ENCODE results near the gene TMEM14B.
"Not testable (repeated sequence)": the region's sequence is repeated elsewhere in the genome, so short reads cannot be mapped to it uniquely, and the experiment has no call there.

TMEM14B gene

DNA sequence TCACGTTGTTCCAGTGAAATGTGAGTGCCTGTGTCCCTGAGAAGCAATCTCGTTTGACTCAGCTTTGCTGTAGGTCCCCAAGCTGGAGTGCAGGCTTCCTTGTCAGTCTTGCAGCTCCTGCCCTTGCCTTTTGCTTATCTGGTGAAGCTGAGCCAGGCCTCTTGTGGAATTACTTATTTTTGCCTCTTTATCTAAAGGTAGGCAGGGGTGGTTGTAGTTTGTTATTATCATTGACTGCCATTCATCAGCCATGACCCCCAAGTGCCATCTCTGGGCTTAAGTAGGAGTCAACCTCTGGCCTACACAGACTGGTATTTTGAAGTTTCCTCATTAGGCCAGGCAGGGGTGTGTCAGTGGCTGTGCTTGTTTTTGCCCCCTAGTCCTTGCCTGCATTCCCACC lies 2.1 kb downstream of the TMEM14B start:
- Histone ChIP-seq H3K4me1 (ENCODE audit: control insufficient read depth in 1 of 2, insufficient read depth in 2 of 2, low read length in 2 of 2) (peaks cover 10 to 21% of the 10 kb centered on the region in 2 donors), H3K36me3 (ENCODE audit: control insufficient read depth in 1 of 2, insufficient read depth in 2 of 2, low read length in 2 of 2) (peaks cover 14 to 19% of the 10 kb centered on the region in 2 donors), H3K9me3 (ENCODE audit: control insufficient read depth in 1 of 2, low read length in 2 of 2) (no peaks in the 10 kb centered on the region), H3K4me3 (ENCODE audit: low read depth in 1 of 2, low read length in 2 of 2) (no peak overlapping the region), H3K27me3 (ENCODE audit: low read depth, low read length) (no peaks in the 10 kb centered on the region), H3K27ac (ENCODE audit: low read length) (no peak overlapping the region)

DNA sequence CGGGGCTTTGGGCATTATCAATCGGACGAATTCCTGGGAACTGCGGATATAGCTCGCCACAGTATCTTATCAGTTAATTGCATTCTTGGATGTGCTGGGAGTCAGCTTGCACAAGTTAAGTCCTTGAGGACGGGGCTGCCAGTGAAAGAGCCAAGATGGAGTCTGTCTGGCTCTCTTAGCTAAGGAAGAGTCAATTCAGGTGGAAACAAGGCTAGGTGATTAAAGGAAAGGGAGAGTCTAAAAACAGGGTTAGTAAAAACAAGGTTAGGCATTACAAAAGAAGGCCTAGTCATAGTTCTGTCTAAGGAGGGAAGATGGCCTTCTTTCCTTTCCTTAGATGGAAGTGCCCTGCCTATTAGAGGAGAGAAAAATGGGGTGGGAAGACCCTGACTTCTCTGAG lies 3.0 kb downstream of the TMEM14B start:
- Histone ChIP-seq H3K4me1 (ENCODE audit: control insufficient read depth in 1 of 2, insufficient read depth in 2 of 2, low read length in 2 of 2) (peaks cover 10 to 21% of the 10 kb centered on the region in 2 donors), H3K36me3 (ENCODE audit: control insufficient read depth in 1 of 2, insufficient read depth in 2 of 2, low read length in 2 of 2) (peaks cover 15 to 27% of the 10 kb centered on the region in 2 donors)
- not testable (repeated sequence) for H3K27ac ChIP-seq (ENCODE audit: low read length); H3K4me3 ChIP-seq (ENCODE audit: low read depth in 1 of 2, low read length in 2 of 2); H3K27me3 ChIP-seq (ENCODE audit: low read depth, low read length); H3K9me3 ChIP-seq (ENCODE audit: control insufficient read depth in 1 of 2, low read length in 2 of 2)

DNA sequence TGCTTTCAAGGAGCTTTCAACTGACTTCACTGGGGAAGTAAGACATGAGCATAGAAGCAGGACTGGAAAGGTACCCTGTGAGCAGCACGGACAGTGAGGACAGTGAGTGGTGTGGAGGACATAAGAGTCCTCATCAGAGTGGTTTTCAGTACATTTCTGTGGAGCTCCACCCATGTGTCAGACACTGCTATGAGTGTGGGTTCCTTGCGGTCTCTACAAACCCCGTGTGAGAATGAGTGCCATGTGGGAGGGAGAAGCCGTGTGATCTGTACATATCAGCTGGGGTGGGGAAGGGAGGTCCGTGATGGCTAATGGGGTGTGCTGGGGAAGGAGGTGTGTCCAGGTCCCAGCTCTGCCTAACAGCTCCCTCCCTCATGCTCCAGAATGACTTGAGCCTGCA lies 4.2 kb downstream of the TMEM14B start:
- not testable (repeated sequence) for H3K27me3 ChIP-seq (ENCODE audit: low read depth, low read length); H3K4me3 ChIP-seq (ENCODE audit: low read depth in 1 of 2, low read length in 2 of 2); H3K27ac ChIP-seq (ENCODE audit: low read length); H3K9me3 ChIP-seq (ENCODE audit: control insufficient read depth in 1 of 2, low read length in 2 of 2)
- Histone ChIP-seq H3K4me1 (ENCODE audit: control insufficient read depth in 1 of 2, insufficient read depth in 2 of 2, low read length in 2 of 2) (peaks cover 9 to 21% of the 10 kb centered on the region in 2 donors), H3K36me3 (ENCODE audit: control insufficient read depth in 1 of 2, insufficient read depth in 2 of 2, low read length in 2 of 2) (peaks cover 22 to 36% of the 10 kb centered on the region in 2 donors)

DNA sequence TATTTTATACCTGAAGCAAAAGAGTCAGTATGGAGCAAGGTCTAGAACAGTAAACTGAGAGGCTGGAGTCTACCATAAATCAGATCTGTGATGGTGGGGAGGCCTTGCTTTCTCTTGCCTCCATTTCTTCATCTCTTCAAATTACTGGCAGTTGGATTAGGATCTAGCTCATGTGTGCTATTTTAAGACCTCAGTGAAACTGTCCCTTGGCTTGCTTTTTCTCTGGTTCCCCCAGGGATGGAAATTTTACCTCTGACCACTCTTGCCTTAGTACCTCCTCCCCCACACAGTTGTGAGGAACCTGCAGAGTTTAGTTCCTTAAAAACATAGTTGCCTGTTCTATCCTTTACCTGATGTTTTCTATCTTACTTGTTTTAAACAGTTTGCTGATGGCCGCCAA lies 8.5 kb downstream of the TMEM14B start:
- Histone ChIP-seq H3K36me3 (ENCODE audit: control insufficient read depth in 1 of 2, insufficient read depth in 2 of 2, low read length in 2 of 2) (peaks cover 22 to 40% of the 10 kb centered on the region in 2 donors), H3K27ac (ENCODE audit: low read length) (no peak overlapping the region), H3K27me3 (ENCODE audit: low read depth, low read length) (no peaks in the 10 kb centered on the region)

DNA sequence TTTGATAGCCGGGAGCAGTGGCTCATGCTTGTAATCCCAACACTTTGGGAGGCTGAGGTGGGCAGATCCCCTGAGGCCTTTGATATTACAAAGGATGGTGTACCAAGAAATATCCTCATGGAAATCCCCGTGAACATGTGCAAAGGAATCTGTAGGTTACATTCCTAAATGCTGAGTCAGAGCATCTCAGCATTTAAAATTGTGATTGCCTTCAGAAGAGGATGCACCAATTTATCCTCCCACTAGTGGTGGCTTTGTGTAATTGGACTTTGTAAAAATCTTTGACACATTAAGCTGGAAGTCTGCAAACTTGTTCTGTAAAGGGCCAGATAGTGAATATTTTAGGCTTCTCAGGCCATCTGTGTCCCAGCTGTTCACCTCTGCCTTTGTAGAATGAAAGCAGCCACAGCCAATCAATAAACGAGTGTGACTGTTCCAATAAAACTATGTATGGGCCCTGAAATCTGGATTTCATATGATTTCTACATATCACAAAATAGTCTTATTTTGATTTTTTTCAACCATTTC lies 11.8 kb downstream of the TMEM14B start:
- H3K27ac ChIP-seq (ENCODE audit: low read length), result no peak overlapping the region
- peaks cover 12 to 24% of the 10 kb centered on the region in 2 donors for H3K36me3 ChIP-seq (ENCODE audit: control insufficient read depth in 1 of 2, insufficient read depth in 2 of 2, low read length in 2 of 2)

More for the DNA sequence above, 8.5 kb downstream of the TMEM14B start:
- H3K9me3 ChIP-seq (ENCODE audit: control insufficient read depth in 1 of 2, low read length in 2 of 2), result no peaks in the 10 kb centered on the region
- peaks cover 0 to 4% of the 10 kb centered on the region in 2 donors for H3K4me1 ChIP-seq (ENCODE audit: control insufficient read depth in 1 of 2, insufficient read depth in 2 of 2, low read length in 2 of 2)
- no peak overlapping the region for H3K4me3 ChIP-seq (ENCODE audit: low read depth in 1 of 2, low read length in 2 of 2)

DNA sequence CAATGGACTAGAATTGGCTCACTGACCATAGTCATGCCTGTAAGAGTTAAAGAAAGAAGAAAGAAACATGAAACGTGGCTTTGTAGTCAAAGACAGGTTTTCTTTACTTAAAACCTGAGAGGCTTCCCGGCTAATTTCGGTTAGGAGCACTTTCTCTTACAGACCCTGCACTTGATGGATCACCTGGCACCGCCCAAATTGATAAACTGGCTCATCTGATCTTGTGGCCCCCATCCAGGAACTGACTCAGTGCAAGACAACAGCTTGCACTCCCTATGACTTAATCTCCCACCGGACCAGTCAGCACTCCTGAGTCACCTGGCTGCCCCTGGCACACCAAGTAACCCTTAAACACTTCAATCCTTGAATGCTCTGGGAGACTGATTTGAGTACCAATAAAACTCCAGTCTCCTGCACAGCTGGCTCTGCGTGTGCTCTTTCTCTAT lies 12.3 kb downstream of the TMEM14B start:
- no peaks in the 10 kb centered on the region for H3K27me3 ChIP-seq (ENCODE audit: low read depth, low read length)
- no peak overlapping the region for H3K27ac ChIP-seq (ENCODE audit: low read length)
- H3K4me1 ChIP-seq (ENCODE audit: control insufficient read depth in 1 of 2, insufficient read depth in 2 of 2, low read length in 2 of 2), result peaks cover 0 to 4% of the 10 kb centered on the region in 2 donors
- no peaks in the 10 kb centered on the region for H3K9me3 ChIP-seq (ENCODE audit: control insufficient read depth in 1 of 2, low read length in 2 of 2)
- no peak overlapping the region for H3K4me3 ChIP-seq (ENCODE audit: low read depth in 1 of 2, low read length in 2 of 2)
- H3K36me3 ChIP-seq (ENCODE audit: control insufficient read depth in 1 of 2, insufficient read depth in 2 of 2, low read length in 2 of 2), result peaks cover 7 to 19% of the 10 kb centered on the region in 2 donors

More for the DNA sequence above, 11.8 kb downstream of the TMEM14B start:
- no peaks in the 10 kb centered on the region for H3K27me3 ChIP-seq (ENCODE audit: low read depth, low read length)
- no peak overlapping the region for H3K4me3 ChIP-seq (ENCODE audit: low read depth in 1 of 2, low read length in 2 of 2)
- H3K4me1 ChIP-seq (ENCODE audit: control insufficient read depth in 1 of 2, insufficient read depth in 2 of 2, low read length in 2 of 2), result peaks cover 0 to 4% of the 10 kb centered on the region in 2 donors
- H3K9me3 ChIP-seq (ENCODE audit: control insufficient read depth in 1 of 2, low read length in 2 of 2), result no peaks in the 10 kb centered on the region

DNA sequence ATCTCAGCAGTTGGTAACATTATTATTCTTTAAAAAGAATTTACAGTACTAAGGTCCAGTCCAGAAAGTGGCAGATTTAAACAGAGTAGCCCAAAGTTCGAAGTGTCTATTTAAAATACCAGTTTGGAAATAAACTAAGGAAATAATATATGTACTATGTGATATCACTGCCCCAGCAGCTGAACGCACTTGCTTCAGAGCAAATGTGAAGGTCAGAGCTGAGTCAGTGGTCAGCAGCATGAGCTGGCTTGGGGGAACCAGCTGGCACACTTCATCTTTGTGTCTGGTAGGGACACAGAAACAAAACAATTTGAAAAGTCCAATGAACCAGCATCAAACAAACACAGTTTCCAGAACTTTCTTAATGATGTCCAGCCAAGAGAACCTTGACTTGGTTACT lies 15.4 kb downstream of the TMEM14B start:
- Histone ChIP-seq H3K27ac (ENCODE audit: low read length) (no peak overlapping the region), H3K4me3 (ENCODE audit: low read depth in 1 of 2, low read length in 2 of 2) (no peak overlapping the region), H3K36me3 (ENCODE audit: control insufficient read depth in 1 of 2, insufficient read depth in 2 of 2, low read length in 2 of 2) (peaks cover 0 to 3% of the 10 kb centered on the region in 2 donors), H3K4me1 (ENCODE audit: control insufficient read depth in 1 of 2, insufficient read depth in 2 of 2, low read length in 2 of 2) (peaks cover 0 to 4% of the 10 kb centered on the region in 2 donors), H3K27me3 (ENCODE audit: low read depth, low read length) (no peaks in the 10 kb centered on the region), H3K9me3 (ENCODE audit: control insufficient read depth in 1 of 2, low read length in 2 of 2) (no peaks in the 10 kb centered on the region)

DNA sequence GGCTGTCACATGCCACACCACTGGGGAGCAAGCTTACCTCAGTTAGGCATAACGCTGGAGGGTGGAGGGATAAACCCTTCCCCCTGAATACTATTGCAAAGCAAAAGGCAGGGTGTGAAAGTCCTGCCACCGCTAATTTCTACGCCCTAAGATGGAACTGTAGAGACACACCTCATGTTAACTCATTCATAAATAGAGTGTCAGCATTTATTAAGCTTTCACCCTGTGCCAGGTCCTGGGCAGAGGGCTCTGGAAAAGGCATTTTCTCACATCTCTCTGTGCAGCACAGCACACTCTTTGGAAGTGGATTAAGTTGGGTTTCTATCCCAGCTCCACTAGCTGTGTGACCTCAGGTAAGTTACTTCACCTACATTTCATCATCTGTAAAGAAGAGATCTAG lies 21.8 kb downstream of the TMEM14B start:
- Histone ChIP-seq H3K36me3 (ENCODE audit: control insufficient read depth in 1 of 2, insufficient read depth in 2 of 2, low read length in 2 of 2) (peaks cover 8 to 22% of the 10 kb centered on the region in 2 donors), H3K4me1 (ENCODE audit: control insufficient read depth in 1 of 2, insufficient read depth in 2 of 2, low read length in 2 of 2) (no peaks in the 10 kb centered on the region), H3K27ac (ENCODE audit: low read length) (no peak overlapping the region), H3K4me3 (ENCODE audit: low read depth in 1 of 2, low read length in 2 of 2) (no peak overlapping the region), H3K9me3 (ENCODE audit: control insufficient read depth in 1 of 2, low read length in 2 of 2) (no peaks in the 10 kb centered on the region), H3K27me3 (ENCODE audit: low read depth, low read length) (no peaks in the 10 kb centered on the region)

DNA sequence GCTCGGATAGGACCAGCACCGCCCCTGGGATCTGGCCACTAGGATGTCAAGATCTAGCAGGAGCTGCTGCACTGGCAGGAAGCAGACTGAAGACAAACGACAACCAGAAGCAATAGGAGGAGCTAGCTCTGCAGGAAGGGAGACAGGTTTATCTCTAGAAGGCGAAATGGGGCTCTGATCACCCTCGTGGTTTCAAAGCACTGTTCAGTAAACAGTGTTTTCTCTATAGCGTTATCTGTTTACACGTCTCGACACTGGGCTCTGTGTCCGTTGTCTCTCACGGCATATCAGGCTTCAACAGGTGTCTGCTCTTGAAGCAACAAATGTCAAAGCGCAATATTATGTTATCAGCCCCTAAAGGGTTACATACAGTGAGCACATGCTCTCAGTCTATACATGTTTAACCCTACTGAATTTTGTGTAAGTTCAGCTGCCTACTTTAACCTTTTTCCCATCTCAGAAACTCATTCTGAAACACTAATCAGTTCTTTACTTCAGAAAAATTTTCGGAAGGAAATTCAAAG lies 23.8 kb downstream of the TMEM14B start:
- Histone ChIP-seq H3K27ac (ENCODE audit: low read length) (no peak overlapping the region), H3K4me3 (ENCODE audit: low read depth in 1 of 2, low read length in 2 of 2) (no peak overlapping the region), H3K9me3 (ENCODE audit: control insufficient read depth in 1 of 2, low read length in 2 of 2) (no peaks in the 10 kb centered on the region), H3K4me1 (ENCODE audit: control insufficient read depth in 1 of 2, insufficient read depth in 2 of 2, low read length in 2 of 2) (no peaks in the 10 kb centered on the region), H3K27me3 (ENCODE audit: low read depth, low read length) (no peaks in the 10 kb centered on the region), H3K36me3 (ENCODE audit: control insufficient read depth in 1 of 2, insufficient read depth in 2 of 2, low read length in 2 of 2) (peaks cover 8 to 26% of the 10 kb centered on the region in 2 donors)

DNA sequence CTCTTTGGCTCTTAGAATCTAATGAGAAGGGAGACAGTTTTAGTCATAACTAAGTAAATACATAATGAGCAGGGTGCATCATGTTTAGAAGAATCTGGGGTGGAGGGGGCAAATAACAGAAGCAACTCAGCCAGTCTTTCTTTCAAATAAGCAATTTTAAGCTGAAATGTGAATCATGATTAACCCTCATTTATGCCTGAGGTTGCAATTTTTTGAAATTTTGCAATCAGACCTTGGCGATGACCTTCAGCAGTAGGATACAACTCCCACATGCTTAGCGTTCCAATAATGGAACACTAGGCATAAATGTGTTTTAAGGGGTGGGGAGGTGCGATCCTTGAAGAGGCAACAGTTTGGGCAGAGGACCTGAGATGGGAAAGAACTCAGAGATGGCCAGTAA lies 30.6 kb downstream of the TMEM14B start:
- Histone ChIP-seq H3K4me3 (ENCODE audit: low read depth in 1 of 2, low read length in 2 of 2) (no peak overlapping the region), H3K4me1 (ENCODE audit: control insufficient read depth in 1 of 2, insufficient read depth in 2 of 2, low read length in 2 of 2) (no peaks in the 10 kb centered on the region), H3K9me3 (ENCODE audit: control insufficient read depth in 1 of 2, low read length in 2 of 2) (no peaks in the 10 kb centered on the region), H3K27ac (ENCODE audit: low read length) (no peak overlapping the region), H3K36me3 (ENCODE audit: control insufficient read depth in 1 of 2, insufficient read depth in 2 of 2, low read length in 2 of 2) (peaks cover 0 to 16% of the 10 kb centered on the region in 2 donors), H3K27me3 (ENCODE audit: low read depth, low read length) (no peaks in the 10 kb centered on the region)

DNA sequence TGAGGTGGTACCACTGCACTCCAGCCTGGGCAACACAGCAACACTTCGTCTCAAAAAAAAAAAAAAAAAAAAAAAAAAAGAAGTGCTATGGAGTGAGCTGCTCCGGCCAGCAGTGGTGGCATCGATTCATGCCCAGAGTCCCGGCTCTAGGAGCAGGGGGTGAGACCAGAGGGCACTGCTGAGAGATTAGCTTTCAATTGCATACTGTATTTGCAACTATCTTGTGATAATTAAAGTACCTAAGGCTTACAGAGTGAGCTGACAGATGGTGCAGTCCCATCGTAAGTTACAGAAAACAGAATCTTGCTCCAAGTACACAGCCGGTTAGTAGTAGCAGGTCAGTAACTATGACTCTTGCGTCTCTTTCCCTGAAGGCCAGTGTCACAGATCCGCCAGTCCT lies 31.5 kb downstream of the TMEM14B start:
- H3K27me3 ChIP-seq (ENCODE audit: low read depth, low read length), result no peaks in the 10 kb centered on the region
- H3K4me3 ChIP-seq (ENCODE audit: low read depth in 1 of 2, low read length in 2 of 2), result no peak overlapping the region
- H3K36me3 ChIP-seq (ENCODE audit: control insufficient read depth in 1 of 2, insufficient read depth in 2 of 2, low read length in 2 of 2), result peaks cover 0 to 16% of the 10 kb centered on the region in 2 donors
- no peak overlapping the region for H3K27ac ChIP-seq (ENCODE audit: low read length)
- no peaks in the 10 kb centered on the region for H3K9me3 ChIP-seq (ENCODE audit: control insufficient read depth in 1 of 2, low read length in 2 of 2)
- H3K4me1 ChIP-seq (ENCODE audit: control insufficient read depth in 1 of 2, insufficient read depth in 2 of 2, low read length in 2 of 2), result no peaks in the 10 kb centered on the region

DNA sequence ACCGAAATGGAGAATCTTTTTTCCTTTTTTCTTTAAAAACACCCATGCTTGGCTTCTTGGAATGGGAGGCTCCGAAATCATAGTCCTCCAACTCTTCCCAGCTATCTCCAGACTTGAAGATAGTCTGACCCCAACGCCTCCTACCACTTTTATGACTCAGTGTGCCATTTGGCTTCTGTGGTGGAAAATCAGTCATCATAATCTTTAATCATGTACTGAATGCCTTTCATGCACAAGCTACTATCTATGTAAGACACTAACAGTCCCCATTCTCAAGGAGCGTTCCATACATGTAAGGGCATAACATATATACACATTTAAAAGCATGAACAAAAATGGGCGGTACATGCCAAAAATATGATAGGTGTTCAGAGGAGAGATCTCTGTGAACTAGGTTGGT lies 44.1 kb downstream of the TMEM14B start:
- H3K4me3 ChIP-seq (ENCODE audit: low read depth in 1 of 2, low read length in 2 of 2), result no peak overlapping the region
- no peaks in the 10 kb centered on the region for H3K4me1 ChIP-seq (ENCODE audit: control insufficient read depth in 1 of 2, insufficient read depth in 2 of 2, low read length in 2 of 2)
- H3K27me3 ChIP-seq (ENCODE audit: low read depth, low read length), result no peaks in the 10 kb centered on the region
- H3K27ac ChIP-seq (ENCODE audit: low read length), result no peak overlapping the region
- peaks cover 0 to 4% of the 10 kb centered on the region in 2 donors for H3K36me3 ChIP-seq (ENCODE audit: control insufficient read depth in 1 of 2, insufficient read depth in 2 of 2, low read length in 2 of 2)
- no peaks in the 10 kb centered on the region for H3K9me3 ChIP-seq (ENCODE audit: control insufficient read depth in 1 of 2, low read length in 2 of 2)
